ENCODE measurements around the gene CARMIL3.

DNA sequence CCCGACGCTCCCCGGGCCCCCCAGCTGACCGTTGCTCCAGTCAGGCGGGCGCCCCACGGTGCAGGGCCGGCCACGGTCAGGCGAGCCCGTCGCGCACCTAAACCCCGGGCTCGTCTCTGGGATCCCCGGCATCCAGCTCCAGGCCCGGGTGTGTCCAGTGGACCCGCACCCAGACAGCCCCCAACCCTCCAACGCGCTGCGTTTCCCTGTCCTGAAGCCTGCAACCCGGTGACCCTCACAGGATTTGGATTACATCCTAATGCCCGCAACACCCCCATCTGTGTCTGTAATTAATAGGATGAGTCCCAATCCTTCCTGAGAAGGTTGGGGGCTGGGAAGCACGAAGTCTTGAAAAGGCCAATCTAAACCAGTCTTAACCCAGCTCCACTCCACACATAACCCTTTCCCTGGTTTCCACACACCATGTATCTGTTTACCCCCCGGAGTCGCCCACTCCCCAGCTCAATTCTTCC is 30.0 kb downstream of the CARMIL3 start:
- TF ChIP-seq, protein P1, sequence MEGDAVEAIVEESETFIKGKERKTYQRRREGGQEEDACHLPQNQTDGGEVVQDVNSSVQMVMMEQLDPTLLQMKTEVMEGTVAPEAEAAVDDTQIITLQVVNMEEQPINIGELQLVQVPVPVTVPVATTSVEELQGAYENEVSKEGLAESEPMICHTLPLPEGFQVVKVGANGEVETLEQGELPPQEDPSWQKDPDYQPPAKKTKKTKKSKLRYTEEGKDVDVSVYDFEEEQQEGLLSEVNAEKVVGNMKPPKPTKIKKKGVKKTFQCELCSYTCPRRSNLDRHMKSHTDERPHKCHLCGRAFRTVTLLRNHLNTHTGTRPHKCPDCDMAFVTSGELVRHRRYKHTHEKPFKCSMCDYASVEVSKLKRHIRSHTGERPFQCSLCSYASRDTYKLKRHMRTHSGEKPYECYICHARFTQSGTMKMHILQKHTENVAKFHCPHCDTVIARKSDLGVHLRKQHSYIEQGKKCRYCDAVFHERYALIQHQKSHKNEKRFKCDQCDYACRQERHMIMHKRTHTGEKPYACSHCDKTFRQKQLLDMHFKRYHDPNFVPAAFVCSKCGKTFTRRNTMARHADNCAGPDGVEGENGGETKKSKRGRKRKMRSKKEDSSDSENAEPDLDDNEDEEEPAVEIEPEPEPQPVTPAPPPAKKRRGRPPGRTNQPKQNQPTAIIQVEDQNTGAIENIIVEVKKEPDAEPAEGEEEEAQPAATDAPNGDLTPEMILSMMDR (IDR thresholded peaks at IDR 0.05): no peak
- TF ChIP-seq POLR2A (IDR thresholded peaks at IDR 0.05): no peak
